DND-41 (cell line): ENCODE data around the gene LRPPRC.

Experiments
- ATAC-seq: fragments of 200-7000 bp; cut with Tn5 transposase; 3 replicates; pipeline ENCODE4 v1.9.1; 2021; ENCODE audit warnings: low read depth; ENCODE audit not compliant: insufficient read depth
- DNase-seq: peaks from one replicate; pipeline ENCODE4 v3.0.0-alpha.2; 2020
- H2AFZ ChIP-seq: 2 replicates; pipeline ENCODE4 v1.6.0; 2012; ENCODE audit warnings: low read depth, low read length
- H3K27ac ChIP-seq: 2 replicates; pipeline ENCODE4 v1.5.1; 2012; ENCODE audit warnings: low read length, inconsistent platforms
- H3K27me3 ChIP-seq: fragments of 200-600 bp; sonication (generic); 2 replicates; pipeline ENCODE4 v1.6.0; 2012; ENCODE audit warnings: low read length, mild to moderate bottlenecking, inconsistent platforms; ENCODE audit not compliant: insufficient read depth, poor library complexity
- H3K36me3 ChIP-seq: 2 replicates; pipeline ENCODE4 v1.5.1; 2012; ENCODE audit warnings: low read length, inconsistent platforms; ENCODE audit not compliant: insufficient read depth
- H3K4me1 ChIP-seq: 2 replicates; pipeline ENCODE4 v1.5.1; 2012; ENCODE audit warnings: mild to moderate bottlenecking, low read length; ENCODE audit not compliant: insufficient read depth
- H3K4me2 ChIP-seq: 2 replicates; pipeline ENCODE4 v1.6.0; 2012; ENCODE audit warnings: mild to moderate bottlenecking, moderate library complexity, low read length, inconsistent platforms; ENCODE audit not compliant: insufficient read depth
- H3K4me3 ChIP-seq, 2 experiments: fragments of 200-600 bp in 1 of 2; shearing (Covaris generic) in 1 of 2; 2 replicates each; pipeline ENCODE4 v1.5.1; 2012 to 2016; ENCODE audit warnings: inconsistent platforms in 2 of 2, low read length in 2 of 2, mild to moderate bottlenecking in 2 of 2, low read depth in 1 of 2, moderate library complexity in 1 of 2
- H3K79me2 ChIP-seq: 2 replicates; pipeline ENCODE4 v1.6.0; 2012; ENCODE audit warnings: low read length, inconsistent platforms; ENCODE audit not compliant: insufficient read depth
- H3K9ac ChIP-seq: 2 replicates; pipeline ENCODE4 v1.6.0; 2012; ENCODE audit warnings: low read depth, mild to moderate bottlenecking, inconsistent platforms, low read length, moderate library complexity
- H3K9me3 ChIP-seq: 2 replicates; pipeline ENCODE4 v1.5.1; 2012; ENCODE audit warnings: low read length, moderate library complexity, mild to moderate bottlenecking, inconsistent platforms; ENCODE audit not compliant: insufficient read depth, severe bottlenecking
- H4K20me1 ChIP-seq: 2 replicates; pipeline ENCODE4 v1.6.0; 2012; ENCODE audit warnings: low read length; ENCODE audit not compliant: insufficient read depth
- EZH2 ChIP-seq: IDR thresholded peaks from 3 replicates; pipeline ENCODE4 v1.6.1; 2012; ENCODE audit warnings: borderline replicate concordance, low read depth, mild to moderate bottlenecking, moderate library complexity, low read length, inconsistent platforms; ENCODE audit not compliant: severe bottlenecking
- TF ChIP-seq, protein P1 (sequence below): IDR thresholded peaks from 2 replicates; pipeline ENCODE4 v1.5.1; 2012; ENCODE audit warnings: borderline replicate concordance, low read length, moderate library complexity, mild to moderate bottlenecking; ENCODE audit not compliant: poor library complexity, severe bottlenecking; ENCODE audit errors: extremely low read depth

Gene LRPPRC

DNA sequence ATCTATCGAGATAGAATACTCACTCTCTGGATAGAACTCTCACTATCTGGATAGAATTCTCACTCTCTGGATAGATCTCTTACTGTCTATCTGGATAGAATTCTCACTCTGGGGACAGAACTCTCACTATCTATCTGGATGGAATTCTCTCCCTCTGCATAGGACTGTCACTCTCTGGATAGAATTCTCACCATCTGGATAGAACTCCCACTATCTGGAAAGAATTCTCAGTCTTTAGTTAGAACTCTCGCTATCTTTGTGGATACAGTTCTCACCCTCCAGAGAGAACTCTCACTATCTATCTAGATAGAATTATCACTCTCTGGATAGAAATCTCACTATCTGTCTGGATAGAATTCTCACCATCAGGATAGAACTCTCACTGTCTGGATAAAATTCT, 140.5 kb downstream of the LRPPRC start:
- no peak overlapping the region for H2AFZ ChIP-seq
- H3K27me3 ChIP-seq: peaks cover 4% of the 10 kb centered on the region
- H3K36me3 ChIP-seq: no peaks in the 10 kb centered on the region
- DNase-seq (no peak), ATAC-seq (no peak)
- H3K4me1 ChIP-seq: no peaks in the 10 kb centered on the region
- H3K79me2 ChIP-seq: no peaks in the 10 kb centered on the region
- H3K9me3 ChIP-seq: no peaks in the 10 kb centered on the region
- no peak for TF ChIP-seq EZH2
- TF ChIP-seq, protein P1, sequence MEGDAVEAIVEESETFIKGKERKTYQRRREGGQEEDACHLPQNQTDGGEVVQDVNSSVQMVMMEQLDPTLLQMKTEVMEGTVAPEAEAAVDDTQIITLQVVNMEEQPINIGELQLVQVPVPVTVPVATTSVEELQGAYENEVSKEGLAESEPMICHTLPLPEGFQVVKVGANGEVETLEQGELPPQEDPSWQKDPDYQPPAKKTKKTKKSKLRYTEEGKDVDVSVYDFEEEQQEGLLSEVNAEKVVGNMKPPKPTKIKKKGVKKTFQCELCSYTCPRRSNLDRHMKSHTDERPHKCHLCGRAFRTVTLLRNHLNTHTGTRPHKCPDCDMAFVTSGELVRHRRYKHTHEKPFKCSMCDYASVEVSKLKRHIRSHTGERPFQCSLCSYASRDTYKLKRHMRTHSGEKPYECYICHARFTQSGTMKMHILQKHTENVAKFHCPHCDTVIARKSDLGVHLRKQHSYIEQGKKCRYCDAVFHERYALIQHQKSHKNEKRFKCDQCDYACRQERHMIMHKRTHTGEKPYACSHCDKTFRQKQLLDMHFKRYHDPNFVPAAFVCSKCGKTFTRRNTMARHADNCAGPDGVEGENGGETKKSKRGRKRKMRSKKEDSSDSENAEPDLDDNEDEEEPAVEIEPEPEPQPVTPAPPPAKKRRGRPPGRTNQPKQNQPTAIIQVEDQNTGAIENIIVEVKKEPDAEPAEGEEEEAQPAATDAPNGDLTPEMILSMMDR: no peak
- no peak overlapping the region for H3K4me3 ChIP-seq
- H3K9ac ChIP-seq: no peak overlapping the region
- H3K4me2 ChIP-seq: no peak overlapping the region
- H4K20me1 ChIP-seq: no peaks in the 10 kb centered on the region
- H3K27ac ChIP-seq: no peak overlapping the region

DNA sequence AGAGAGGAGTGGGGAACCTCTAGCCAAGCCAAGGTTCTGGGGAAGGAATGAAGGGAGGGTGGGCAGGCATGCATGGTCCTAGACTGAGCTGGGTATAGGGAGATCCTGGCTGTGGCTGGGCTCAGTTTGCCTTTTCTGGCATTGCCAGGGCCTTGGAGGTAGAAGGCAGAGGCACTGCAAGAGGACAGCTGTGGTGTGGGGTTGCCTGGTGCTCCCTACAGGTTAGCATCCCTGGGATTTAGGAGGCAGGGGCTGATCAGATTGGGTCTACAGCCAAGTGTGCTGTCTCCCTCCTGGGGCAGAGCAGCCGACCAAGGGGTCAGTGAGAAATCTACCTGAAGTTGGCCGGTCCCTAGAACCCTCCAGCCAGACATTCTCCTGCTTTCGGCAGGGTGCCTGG, 141.1 kb downstream of the LRPPRC start:
- H3K4me3 ChIP-seq: no peak overlapping the region
- H3K9ac ChIP-seq: no peak overlapping the region
- H3K4me1 ChIP-seq: no peaks in the 10 kb centered on the region
- H3K9me3 ChIP-seq: no peaks in the 10 kb centered on the region
- TF ChIP-seq, protein P1: no peak
- TF ChIP-seq EZH2: no peak
- no peaks in the 10 kb centered on the region for H4K20me1 ChIP-seq
- peaks cover 4% of the 10 kb centered on the region for H3K27me3 ChIP-seq
- H3K4me2 ChIP-seq: no peak overlapping the region
- H2AFZ ChIP-seq: no peak overlapping the region
- H3K27ac ChIP-seq: no peak overlapping the region
- ATAC-seq (no peak), DNase-seq (no peak)
- no peaks in the 10 kb centered on the region for H3K79me2 ChIP-seq
- no peaks in the 10 kb centered on the region for H3K36me3 ChIP-seq

GRCh38 chr2:43853141-43854081, 142.4 kb downstream of the LRPPRC start:
- Histone ChIP-seq H3K27me3 (peaks cover 4% of the 10 kb centered on the region), H3K4me2 (no peak overlapping the region), H2AFZ (no peak overlapping the region), H3K9me3 (no peaks in the 10 kb centered on the region), H3K79me2 (no peaks in the 10 kb centered on the region), H4K20me1 (no peaks in the 10 kb centered on the region), H3K4me3 (no peak overlapping the region), H3K4me1 (no peaks in the 10 kb centered on the region), H3K36me3 (no peaks in the 10 kb centered on the region), H3K9ac (no peak overlapping the region), H3K27ac (no peak overlapping the region)
- DNase-seq (no peak), ATAC-seq (no peak)
- TF ChIP-seq EZH2: no peak
- TF ChIP-seq, protein P1: no peak
